HFFc6 (cell line): Measurements from ENCODE around the gene GOT2. TPM values are rescaled to one million over a fixed set of nuclear protein-coding genes. Genes with fewer than 3 reads are reported as not detected.
A peak's percentile ranks its signal among the peaks of the same experiment; 100 is the strongest.

ENCODE experiments used
- DNase-seq: peaks from one replicate; pipeline ENCODE4 v3.0.0-alpha.2; 2018
- H3K27ac Mint-ChIP-seq: 2 replicates; pipeline ENCODE4 v1.8.0; 2020; ENCODE audit warnings: mild to moderate bottlenecking, mixed read lengths
- H3K27me3 Mint-ChIP-seq: 2 replicates; pipeline ENCODE4 v1.8.0; 2021; ENCODE audit warnings: mild to moderate bottlenecking, moderate library complexity, mixed read lengths; ENCODE audit not compliant: insufficient read depth
- H3K36me3 Mint-ChIP-seq: 2 replicates; pipeline ENCODE4 v1.8.0; 2021; ENCODE audit warnings: low read depth, mixed read lengths
- H3K4me1 Mint-ChIP-seq: 2 replicates; pipeline ENCODE4 v1.8.0; 2020; ENCODE audit warnings: low read depth, mixed read lengths
- H3K4me3 Mint-ChIP-seq: 2 replicates; pipeline ENCODE4 v1.8.0; 2020; ENCODE audit warnings: mild to moderate bottlenecking, moderate library complexity, mixed read lengths
- H3K9me3 Mint-ChIP-seq: 2 replicates; pipeline ENCODE4 v1.8.0; 2020; ENCODE audit warnings: mild to moderate bottlenecking, mixed read lengths
- CTCF ChIP-seq: fragments of 200-600 bp; sonication (generic); IDR thresholded peaks from 2 replicates; pipeline ENCODE4 v1.5.0; 2021; ENCODE audit warnings: antibody characterized with exemption, mild to moderate bottlenecking
- total RNA-seq, 6 experiments: library from RNA; stranded (reverse); fragmentation: NEBNext Ultra II Directional; extraction: Animal tissue kit (Norgen Biotek cat#: 25700); gene quantifications; 2 replicates in 1 of 6; 3 replicates in 5 of 6; pipeline ENCODE4 v1.2.3, GENCODE V29; 2021

Gene GOT2
- total RNA-seq, 6 experiments from 2014 or later, result 131 to 152 (median 138) TPM

- Mint-ChIP-seq H3K27me3 (peaks cover 17% of the 10 kb centered on the region), H3K9me3 (no peaks in the 10 kb centered on the region), H3K36me3 (no peaks in the 10 kb centered on the region), H3K4me3 (no peak overlapping the region), H3K4me1 (no peaks in the 10 kb centered on the region; the same call in 1 of the 2 replicates), H3K27ac (no peak overlapping the region)
- peak; percentile 75 for TF ChIP-seq CTCF
- DNase-seq, result peak; percentile 34
These were observed 22.0 kb upstream of the GOT2 start for GRCh38 chr16:58755989-58756649.

GRCh38 chr16:58753711-58754134, 19.6 kb upstream of the GOT2 start:
- no peak overlapping the region for H3K27ac Mint-ChIP-seq
- H3K4me1 Mint-ChIP-seq, result no peaks in the 10 kb centered on the region; the same call in 1 of the 2 replicates
- peaks cover 17% of the 10 kb centered on the region for H3K27me3 Mint-ChIP-seq
- H3K4me3 Mint-ChIP-seq, result no peak overlapping the region
- peaks cover 5% of the 10 kb centered on the region; the same call in 1 of the 2 replicates for H3K9me3 Mint-ChIP-seq
- TF ChIP-seq CTCF, result no peak
- DNase-seq, result no peak
- no peaks in the 10 kb centered on the region; the same call in 1 of the 2 replicates for H3K36me3 Mint-ChIP-seq

GRCh38 chr16:58744497-58744896, 10.4 kb upstream of the GOT2 start:
- Mint-ChIP-seq H3K27ac (no peak overlapping the region), H3K27me3 (peaks cover 7% of the 10 kb centered on the region), H3K4me1 (no peaks in the 10 kb centered on the region), H3K9me3 (peaks cover 2% of the 10 kb centered on the region; the same call in 1 of the 2 replicates), H3K36me3 (no peaks in the 10 kb centered on the region; the same call in 1 of the 2 replicates), H3K4me3 (no peak overlapping the region)
- TF ChIP-seq CTCF, result no peak
- no peak for DNase-seq

- H3K27ac Mint-ChIP-seq, result no peak overlapping the region
- H3K27me3 Mint-ChIP-seq, result peaks cover 7% of the 10 kb centered on the region
- no peak overlapping the region for H3K4me3 Mint-ChIP-seq
- no peak for DNase-seq
- H3K36me3 Mint-ChIP-seq, result no peaks in the 10 kb centered on the region
- H3K9me3 Mint-ChIP-seq, result no peaks in the 10 kb centered on the region
- no peak for TF ChIP-seq CTCF
- no peaks in the 10 kb centered on the region for H3K4me1 Mint-ChIP-seq
These were observed 7.9 kb upstream of the GOT2 start for GRCh38 chr16:58741976-58742375.

- Mint-ChIP-seq H3K9me3 (no peaks in the 10 kb centered on the region), H3K4me3 (no peak overlapping the region), H3K36me3 (no peaks in the 10 kb centered on the region), H3K4me1 (no peaks in the 10 kb centered on the region), H3K27me3 (peaks cover 5% of the 10 kb centered on the region), H3K27ac (no peak overlapping the region)
- TF ChIP-seq CTCF, result no peak
- DNase-seq, result no peak
These were observed 7.0 kb upstream of the GOT2 start for GRCh38 chr16:58741166-58741565.
